Right lobe of liver (tissue), 6 donors: Measurements from ENCODE around the gene VPS18. TPM values are rescaled to one million over a fixed set of nuclear protein-coding genes. Genes with fewer than 3 reads are reported as not detected.

ENCODE experiments used
- ATAC-seq, 4 donors: fragments of 200-7000 bp; cut with Tn5 transposase; one replicate each; pipeline ENCODE4 v1.9.1; 2020; ENCODE audit warnings: mild to moderate bottlenecking in 4 of 4, moderate library complexity in 4 of 4
- DNase-seq, 3 donors: peaks; one replicate each; pipeline ENCODE4 v3.0.0-alpha.2; 2020
- H3K27ac ChIP-seq, 3 donors: fragments of 200-600 bp; one replicate each; pipeline ENCODE4 v1.8.0; 2022
- H3K27me3 ChIP-seq, 2 donors: fragments of 200-600 bp; one replicate each; pipeline ENCODE4 v1.8.0; 2022
- H3K36me3 ChIP-seq, 4 donors: fragments of 200-600 bp; sonication (generic) in 1 of 4; one replicate each; pipeline versions ENCODE4 v1.5.1 to v1.8.0; 2017 to 2022; ENCODE audit warnings: control low read depth in 1 of 4
- H3K4me1 ChIP-seq, 4 donors: fragments of 200-600 bp; sonication (generic) in 1 of 4; one replicate each; pipeline versions ENCODE4 v1.5.1 to v1.8.0; 2017 to 2022; ENCODE audit warnings: control low read depth in 1 of 4
- H3K4me3 ChIP-seq, 3 donors: fragments of 200-600 bp; one replicate each; pipeline ENCODE4 v1.8.0; 2022
- H3K9me3 ChIP-seq, 4 donors: fragments of 200-600 bp; sonication (generic) in 1 of 4; one replicate each; pipeline versions ENCODE4 v1.5.1 to v1.8.0; 2017 to 2022; ENCODE audit warnings: control low read depth in 1 of 4
- POLR2A ChIP-seq: fragments of 450-650 bp; IDR thresholded peaks from one replicate; pipeline ENCODE4 v1.6.1; 2017; ENCODE audit warnings: antibody characterized with exemption, mild to moderate bottlenecking
- WGBS: methylation state at CpG from one replicate; pipeline ENCODE4 v1.1.6; 2018; ENCODE audit warnings: low coverage, low lambda C conversion rate; ENCODE audit not compliant: insufficient coverage; ENCODE audit errors: missing lambda C conversion rate; 5-methylcytosine and 5-hydroxymethylcytosine counted together
- intact Hi-C, 2 donors: fragments of 100-400 bp; cut with DNase I; formaldehyde crosslinking; loops; one replicate each; pipeline versions ENCODE4 v1.11.2 to v1.14.1; 2022
- total RNA-seq, 6 experiments: library from RNA; depleted of rRNA in 2 of 6; stranded (reverse); fragments of >200 nt in 2 of 6; fragmentation: NEBNext Ultra II Directional in 3 of 6; extraction: Animal tissue kit (Norgen Biotek cat#: 25700) in 3 of 6; gene quantifications; one replicate each; pipeline versions ENCODE4 v1.1.0 to v1.2.4, GENCODE V29; 2016 to 2023
- TF ChIP-seq, protein P1 (sequence below), 4 donors: fragments of 200-600 bp in 3 of 4; fragments of 450-650 bp in 1 of 4; IDR thresholded peaks; one replicate each; pipeline versions ENCODE4 v1.5.1 to v1.8.0; 2016 to 2022; ENCODE audit warnings: antibody characterized with exemption in 4 of 4, mild to moderate bottlenecking in 2 of 4
- donor health status: DM: no; HTN: yes; CAD: no.
- donor health status: DM: no; HTN: no; CAD: no.
- donor health status: DM: no; HTN: no; CAD: no.
- donor health status: DM: no; HTN: yes; CAD: no.
- donor health status: DM: no; HTN: yes; CAD: no.

VPS18 gene
- total RNA-seq, 6 experiments from 2014 or later, result 8.4 to 24.7 (median 12.9) TPM

- TF ChIP-seq, protein P1, sequence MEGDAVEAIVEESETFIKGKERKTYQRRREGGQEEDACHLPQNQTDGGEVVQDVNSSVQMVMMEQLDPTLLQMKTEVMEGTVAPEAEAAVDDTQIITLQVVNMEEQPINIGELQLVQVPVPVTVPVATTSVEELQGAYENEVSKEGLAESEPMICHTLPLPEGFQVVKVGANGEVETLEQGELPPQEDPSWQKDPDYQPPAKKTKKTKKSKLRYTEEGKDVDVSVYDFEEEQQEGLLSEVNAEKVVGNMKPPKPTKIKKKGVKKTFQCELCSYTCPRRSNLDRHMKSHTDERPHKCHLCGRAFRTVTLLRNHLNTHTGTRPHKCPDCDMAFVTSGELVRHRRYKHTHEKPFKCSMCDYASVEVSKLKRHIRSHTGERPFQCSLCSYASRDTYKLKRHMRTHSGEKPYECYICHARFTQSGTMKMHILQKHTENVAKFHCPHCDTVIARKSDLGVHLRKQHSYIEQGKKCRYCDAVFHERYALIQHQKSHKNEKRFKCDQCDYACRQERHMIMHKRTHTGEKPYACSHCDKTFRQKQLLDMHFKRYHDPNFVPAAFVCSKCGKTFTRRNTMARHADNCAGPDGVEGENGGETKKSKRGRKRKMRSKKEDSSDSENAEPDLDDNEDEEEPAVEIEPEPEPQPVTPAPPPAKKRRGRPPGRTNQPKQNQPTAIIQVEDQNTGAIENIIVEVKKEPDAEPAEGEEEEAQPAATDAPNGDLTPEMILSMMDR (IDR thresholded peaks at IDR 0.05), result no peak
- TF ChIP-seq POLR2A, result no peak
- H3K9me3 ChIP-seq, result no peaks in the 10 kb centered on the region
- peaks cover 0 to 9% of the 10 kb centered on the region in 2 donors for H3K27me3 ChIP-seq
- no peak for ATAC-seq
- H3K27ac ChIP-seq, result no peak overlapping the region
- intact Hi-C loops, result no loop called here
- H3K4me3 ChIP-seq, result no peak overlapping the region
- H3K4me1 ChIP-seq, result peaks cover 0 to 51% (median 22%) of the 10 kb centered on the region in 4 donors
- 47% methylated on average over 3 of the region's 3 CpGs for WGBS
- no peaks in the 10 kb centered on the region for H3K36me3 ChIP-seq
- DNase-seq, result no peak
Observed at GRCh38 chr15:40933517-40933902, 39.3 kb downstream of the VPS18 start.

DNA sequence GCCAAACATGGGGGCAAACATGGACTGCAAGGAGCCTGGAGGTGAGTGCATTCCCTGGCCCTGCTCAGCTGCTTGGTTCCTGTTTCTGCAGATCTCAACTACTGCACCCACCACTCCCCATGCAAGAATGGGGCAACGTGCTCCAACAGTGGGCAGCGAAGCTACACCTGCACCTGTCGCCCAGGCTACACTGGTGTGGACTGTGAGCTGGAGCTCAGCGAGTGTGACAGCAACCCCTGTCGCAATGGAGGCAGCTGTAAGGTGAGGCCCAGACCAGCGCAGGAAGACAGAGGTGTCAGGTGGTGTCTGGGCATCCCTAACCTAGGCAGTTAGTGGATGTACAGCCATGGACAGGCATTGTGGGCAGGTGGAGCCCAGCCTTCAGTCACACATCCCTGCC, 40.2 kb downstream of the VPS18 start:
- H3K27me3 ChIP-seq, result peaks cover 0 to 9% of the 10 kb centered on the region in 2 donors
- TF ChIP-seq POLR2A, result no peak
- TF ChIP-seq, protein P1 (IDR thresholded peaks at IDR 0.05), result no peak
- ATAC-seq, result no peak
- no peaks in the 10 kb centered on the region for H3K9me3 ChIP-seq
- no peak overlapping the region for H3K27ac ChIP-seq
- peaks cover 0 to 42% (median 17%) of the 10 kb centered on the region in 4 donors for H3K4me1 ChIP-seq
- H3K36me3 ChIP-seq, result no peaks in the 10 kb centered on the region
- 80% methylated on average over 2 of the region's 6 CpGs for WGBS
- DNase-seq, result no peak
- no peak overlapping the region for H3K4me3 ChIP-seq
- intact Hi-C loops, result no loop called here

GRCh38 chr15:40936234-40936708, 42.0 kb downstream of the VPS18 start:
- peaks cover 0 to 31% (median 16%) of the 10 kb centered on the region in 4 donors for H3K4me1 ChIP-seq
- intact Hi-C loops, result no loop called here
- no peaks in the 10 kb centered on the region for H3K27me3 ChIP-seq
- ATAC-seq, result no peak
- no peaks in the 10 kb centered on the region for H3K36me3 ChIP-seq
- H3K9me3 ChIP-seq, result no peaks in the 10 kb centered on the region
- DNase-seq, result no peak
- H3K27ac ChIP-seq, result peak overlapping the region in 1 of 3 donors; percentile 20
- WGBS, result 89% methylated on average over 6 of the region's 31 CpGs
- H3K4me3 ChIP-seq, result no peak overlapping the region
- TF ChIP-seq, protein P1 (IDR thresholded peaks at IDR 0.05), result no peak
- TF ChIP-seq POLR2A, result no peak

- H3K4me1 ChIP-seq, result peaks cover 0 to 32% (median 17%) of the 10 kb centered on the region in 4 donors
- no peaks in the 10 kb centered on the region for H3K27me3 ChIP-seq
- H3K4me3 ChIP-seq, result no peak overlapping the region
- DNase-seq (peak in 2 of 3 donors; percentile 74 to 86), ATAC-seq (peak in 3 of 4 donors; percentile 37 to 44 (median 40))
- no peak for TF ChIP-seq POLR2A
- TF ChIP-seq, protein P1 (IDR thresholded peaks at IDR 0.05), result peak in 1 of 4 donors; percentile 4
- no peaks in the 10 kb centered on the region for H3K36me3 ChIP-seq
- H3K27ac ChIP-seq, result peak overlapping the region in 1 of 3 donors; percentile 20
- WGBS, result 46% methylated on average over 7 of the region's 15 CpGs
- intact Hi-C loops, result no loop called here
- no peaks in the 10 kb centered on the region for H3K9me3 ChIP-seq
Observed at GRCh38 chr15:40936709-40937666, 42.7 kb downstream of the VPS18 start.
